GM12892 (cell line): ENCODE measurements around the gene FBXO47.
"Not testable (repeated sequence)": the region's sequence is repeated elsewhere in the genome, so short reads cannot be mapped to it uniquely, and the experiment has no call there.

Experiments
- DNase-seq: peaks from one replicate; pipeline ENCODE4 v3.0.0; 2011; ENCODE audit not compliant: insufficient read length
- FAIRE-seq: peaks from 2 replicates; lab custom pipeline; 2011; peaks lifted over from hg19 to GRCh38; lab: Jason Lieb, UNC
- POLR2A ChIP-seq: IDR thresholded peaks from 2 replicates; pipeline ENCODE4 v1.6.1; 2011; ENCODE audit warnings: low read depth, low read length, control low read depth
- POLR2AphosphoS5 ChIP-seq: IDR thresholded peaks from 2 replicates; pipeline ENCODE4 v1.6.1; 2011; ENCODE audit warnings: low read depth, low read length, control low read depth
- TAF1 ChIP-seq: IDR thresholded peaks from 2 replicates; pipeline ENCODE4 v1.6.1; 2011; ENCODE audit warnings: low read depth, mild to moderate bottlenecking, control low read depth, low read length, borderline replicate concordance

The FBXO47 gene

GRCh38 chr17:38970804-38971203 is 3.6 kb upstream of the FBXO47 start:
- no peak for DNase-seq
- no peak for TF ChIP-seq POLR2A
- TF ChIP-seq POLR2AphosphoS5 = no peak
- no peak for TF ChIP-seq TAF1
- FAIRE-seq = no peak

DNA sequence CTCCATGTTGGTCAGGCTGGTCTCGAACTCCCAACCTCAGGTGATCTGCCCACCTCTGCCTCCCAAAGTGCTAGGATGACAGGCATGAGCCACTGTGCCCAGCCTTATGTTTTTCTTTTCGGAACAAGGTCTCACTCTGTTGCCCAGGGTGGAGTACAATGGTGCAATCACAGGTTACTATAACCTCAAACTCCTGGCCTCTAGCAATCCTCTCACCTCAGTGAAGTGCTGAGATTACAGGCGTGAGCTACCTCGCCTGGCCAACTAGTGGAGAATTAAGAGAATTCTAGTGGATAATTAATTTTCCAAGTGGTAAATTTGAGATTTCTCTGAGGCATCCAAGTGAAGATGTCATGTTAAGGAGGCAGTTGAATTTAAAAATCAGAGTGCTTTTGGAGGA is 2.9 kb upstream of the FBXO47 start:
- FAIRE-seq = no peak
- TF ChIP-seq POLR2A = no peak
- TF ChIP-seq POLR2AphosphoS5 = no peak
- no peak for TF ChIP-seq TAF1
- DNase-seq = no peak

DNA sequence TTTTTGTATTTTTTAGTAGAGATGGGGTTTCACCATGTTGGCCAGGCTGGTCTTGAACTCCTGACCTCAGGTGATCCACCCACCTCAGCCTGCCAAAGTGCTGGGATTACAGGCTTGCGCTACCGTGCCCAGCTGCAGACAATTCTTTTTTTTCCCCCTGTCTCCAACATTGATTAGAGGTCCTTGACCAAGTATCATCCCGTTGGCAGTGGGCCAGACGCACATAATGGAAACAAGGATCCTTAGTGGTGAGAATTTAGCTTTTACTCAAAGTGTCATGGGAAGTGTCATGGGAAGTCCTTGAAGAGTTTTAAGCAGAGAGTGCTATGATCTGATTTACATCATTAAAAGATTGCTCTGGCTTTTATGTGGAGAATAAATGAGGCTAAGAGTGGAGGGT is 2.1 kb upstream of the FBXO47 start:
- FAIRE-seq (no peak), DNase-seq (no peak)
- TF ChIP-seq POLR2AphosphoS5 (no peak), TAF1 (no peak), POLR2A (no peak)

DNA sequence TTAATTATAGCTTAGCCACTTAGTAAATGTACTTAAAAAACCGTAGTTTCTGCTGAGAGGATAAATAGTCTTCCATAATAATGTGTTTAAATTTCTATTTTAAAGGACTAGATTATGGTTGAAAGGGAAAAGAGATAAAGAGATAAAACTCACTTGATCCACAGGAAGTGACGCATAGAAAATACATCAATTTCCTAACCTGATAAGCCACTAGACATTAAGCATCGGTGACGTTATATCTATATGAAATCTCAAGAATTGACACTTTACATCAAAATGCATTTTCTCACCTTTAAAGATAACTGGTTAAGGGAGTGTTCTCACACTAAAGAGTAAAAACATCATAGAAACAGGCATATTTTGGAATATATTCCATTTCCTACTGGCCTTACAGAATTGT is 5.8 kb downstream of the FBXO47 start:
- TF ChIP-seq POLR2A (no peak), POLR2AphosphoS5 (no peak), TAF1 (no peak)
- DNase-seq = no peak
- FAIRE-seq = no peak

- TF ChIP-seq TAF1 = no peak
- no peak for TF ChIP-seq POLR2A
- no peak for TF ChIP-seq POLR2AphosphoS5
- no peak for FAIRE-seq
Observed at GRCh38 chr17:38960402-38960801, 6.8 kb downstream of the FBXO47 start.

DNA sequence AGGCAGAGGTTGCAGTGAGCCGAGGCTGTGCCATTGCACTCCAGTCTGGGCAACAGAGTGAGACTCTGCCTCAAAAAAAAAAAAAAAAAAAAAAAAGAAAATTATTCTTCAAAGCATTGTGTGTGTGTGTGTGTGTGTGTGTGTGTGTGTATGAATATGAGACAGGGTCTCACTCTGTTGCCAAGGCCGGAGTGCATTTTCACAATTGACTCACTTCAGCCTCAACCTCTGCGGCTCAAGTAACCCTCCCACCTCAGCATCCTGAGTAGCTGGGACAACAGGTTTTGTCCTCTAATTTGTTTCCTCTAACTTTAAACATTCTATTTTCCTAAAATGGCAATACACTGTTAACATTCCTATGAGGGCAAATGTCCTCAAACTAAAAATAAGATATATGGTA is 7.7 kb downstream of the FBXO47 start:
- no peak for FAIRE-seq
- no peak for TF ChIP-seq POLR2A
- TF ChIP-seq TAF1 = no peak
- no peak for TF ChIP-seq POLR2AphosphoS5
- DNase-seq = no peak

More at GRCh38 chr17:38960402-38960801, 6.8 kb downstream of the FBXO47 start:
- DNase-seq = no peak

DNA sequence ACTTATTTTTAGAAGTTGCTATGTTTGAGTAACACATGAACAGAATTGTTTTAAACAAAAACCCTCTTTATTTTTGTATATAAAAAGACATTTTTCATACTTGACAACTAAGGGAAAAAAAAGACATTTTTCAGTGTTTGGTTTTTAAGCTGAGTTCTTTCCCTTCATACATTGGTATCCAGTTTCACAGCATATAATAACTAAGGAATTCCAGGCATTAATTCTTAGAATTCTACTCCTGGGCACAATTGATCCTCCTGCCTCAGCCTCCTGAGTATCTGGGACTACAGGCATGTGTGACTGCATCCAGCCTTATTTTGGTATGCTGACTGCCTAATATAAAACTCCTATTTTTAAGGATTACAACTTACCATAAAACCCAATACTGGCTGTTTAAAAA is 8.4 kb downstream of the FBXO47 start:
- no peak for DNase-seq
- FAIRE-seq = no peak
- TF ChIP-seq POLR2AphosphoS5 = no peak
- no peak for TF ChIP-seq POLR2A
- no peak for TF ChIP-seq TAF1

- DNase-seq = no peak
- TF ChIP-seq TAF1 = no peak
- TF ChIP-seq POLR2A = no peak
- TF ChIP-seq POLR2AphosphoS5 = no peak
- no peak for FAIRE-seq
Observed at GRCh38 chr17:38958326-38958725, 8.9 kb downstream of the FBXO47 start.

GRCh38 chr17:38953800-38954199 is 13.4 kb downstream of the FBXO47 start:
- DNase-seq, FAIRE-seq: not testable (repeated sequence)

- TF ChIP-seq POLR2A = no peak
- TF ChIP-seq TAF1 = no peak
- no peak for TF ChIP-seq POLR2AphosphoS5
- FAIRE-seq = no peak
- DNase-seq = no peak
Observed at GRCh38 chr17:38947189-38947588, 20.0 kb downstream of the FBXO47 start.

GRCh38 chr17:38943607-38944006 is 23.6 kb downstream of the FBXO47 start:
- FAIRE-seq (peak; percentile 81), DNase-seq (no peak)
- no peak for TF ChIP-seq POLR2A
- TF ChIP-seq TAF1 = no peak
- no peak for TF ChIP-seq POLR2AphosphoS5

- FAIRE-seq = no peak
- TF ChIP-seq TAF1 (no peak), POLR2AphosphoS5 (no peak), POLR2A (no peak)
- DNase-seq = no peak
Observed at GRCh38 chr17:38942696-38943334, 24.4 kb downstream of the FBXO47 start.
